OCI-LY1 (cell line): ENCODE measurements around the gene IFT57.

Experiments
- CTCF ChIP-seq: fragments of 200-600 bp; sonication (generic), shearing (Covaris generic); IDR thresholded peaks from 2 replicates; pipeline ENCODE4 v1.5.1; 2017; ENCODE audit warnings: mild to moderate bottlenecking, antibody characterized with exemption, low read length, moderate library complexity, mixed read lengths
- EZH2 ChIP-seq: fragments of 200-600 bp; sonication (generic), shearing (Covaris generic); IDR thresholded peaks from 2 replicates; pipeline ENCODE4 v1.8.0; 2017; ENCODE audit warnings: borderline replicate concordance, mixed run types, mild to moderate bottlenecking, antibody characterized with exemption, low read length, moderate library complexity, mixed read lengths

GRCh38 chr3:108222853-108223565, 785 bp upstream of the IFT57 start:
- TF ChIP-seq CTCF: no peak
- no peak for TF ChIP-seq EZH2
